ENCODE measurements around the gene GPATCH2. TPM values are rescaled to one million over a fixed set of nuclear protein-coding genes. Genes with fewer than 3 reads are reported as not detected.

GPATCH2 gene
- total RNA-seq, 2 experiments from 2014 or later = 6.0 to 6.6 TPM

- POLR2A ChIA-PET = no interaction called here
- peaks cover 4% of the 10 kb centered on the region for H3K9me3 Mint-ChIP-seq
- CTCF ChIA-PET = interaction anchor here (0.9 to 1.5 kb wide), 6 partner anchors 13 to 233 kb away, joined by 3 to 5 read pairs (median 3); partner anchors contain the start of gene GPATCH2
- no peak overlapping the region for H3K4me3 Mint-ChIP-seq
- intact Hi-C loops (cut with micrococcal nuclease) = no loop called here
- H3K27ac Mint-ChIP-seq = no peak overlapping the region
- TF ChIP-seq, protein P1, sequence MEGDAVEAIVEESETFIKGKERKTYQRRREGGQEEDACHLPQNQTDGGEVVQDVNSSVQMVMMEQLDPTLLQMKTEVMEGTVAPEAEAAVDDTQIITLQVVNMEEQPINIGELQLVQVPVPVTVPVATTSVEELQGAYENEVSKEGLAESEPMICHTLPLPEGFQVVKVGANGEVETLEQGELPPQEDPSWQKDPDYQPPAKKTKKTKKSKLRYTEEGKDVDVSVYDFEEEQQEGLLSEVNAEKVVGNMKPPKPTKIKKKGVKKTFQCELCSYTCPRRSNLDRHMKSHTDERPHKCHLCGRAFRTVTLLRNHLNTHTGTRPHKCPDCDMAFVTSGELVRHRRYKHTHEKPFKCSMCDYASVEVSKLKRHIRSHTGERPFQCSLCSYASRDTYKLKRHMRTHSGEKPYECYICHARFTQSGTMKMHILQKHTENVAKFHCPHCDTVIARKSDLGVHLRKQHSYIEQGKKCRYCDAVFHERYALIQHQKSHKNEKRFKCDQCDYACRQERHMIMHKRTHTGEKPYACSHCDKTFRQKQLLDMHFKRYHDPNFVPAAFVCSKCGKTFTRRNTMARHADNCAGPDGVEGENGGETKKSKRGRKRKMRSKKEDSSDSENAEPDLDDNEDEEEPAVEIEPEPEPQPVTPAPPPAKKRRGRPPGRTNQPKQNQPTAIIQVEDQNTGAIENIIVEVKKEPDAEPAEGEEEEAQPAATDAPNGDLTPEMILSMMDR (IDR thresholded peaks at IDR 0.05) = no peak
- H3K27me3 Mint-ChIP-seq = peaks cover 2% of the 10 kb centered on the region
- no peaks in the 10 kb centered on the region for H3K36me3 Mint-ChIP-seq (ENCODE audit: low read depth)
- DNase-seq = no peak
- no peaks in the 10 kb centered on the region for H3K4me1 Mint-ChIP-seq (ENCODE audit: low read depth)
- ATAC-seq = no peak
These were observed 30.5 kb upstream of the GPATCH2 start for GRCh38 chr1:217661407-217661806.

- intact Hi-C loops (cut with micrococcal nuclease) = no loop called here
- DNase-seq = peak; percentile 6
- ATAC-seq = no peak
- ChIA-PET POLR2A (no interaction called here), CTCF (interaction anchor here (0.9 to 1.5 kb wide), 7 partner anchors 12 to 232 kb away, joined by 3 to 5 read pairs (median 3); partner anchors contain the start of gene GPATCH2)
- H3K36me3 Mint-ChIP-seq (ENCODE audit: low read depth) = no peaks in the 10 kb centered on the region
- H3K27me3 Mint-ChIP-seq = peaks cover 2% of the 10 kb centered on the region
- TF ChIP-seq, protein P1 (IDR thresholded peaks at IDR 0.05) = peak; percentile 17
- H3K4me3 Mint-ChIP-seq = no peak overlapping the region
- peaks cover 4% of the 10 kb centered on the region for H3K9me3 Mint-ChIP-seq
- H3K27ac Mint-ChIP-seq = no peak overlapping the region
- H3K4me1 Mint-ChIP-seq (ENCODE audit: low read depth) = no peaks in the 10 kb centered on the region
These were observed 29.6 kb upstream of the GPATCH2 start for GRCh38 chr1:217660353-217661062.

- Mint-ChIP-seq H3K9me3 (no peaks in the 10 kb centered on the region), H3K27me3 (no peaks in the 10 kb centered on the region), H3K4me1 (ENCODE audit: low read depth) (no peaks in the 10 kb centered on the region), H3K36me3 (ENCODE audit: low read depth) (no peaks in the 10 kb centered on the region), H3K27ac (no peak overlapping the region), H3K4me3 (no peak overlapping the region)
- intact Hi-C loops (cut with micrococcal nuclease) = no loop called here
- TF ChIP-seq, protein P1 (IDR thresholded peaks at IDR 0.05) = no peak
- POLR2A ChIA-PET = no interaction called here
- DNase-seq = no peak
- ATAC-seq = no peak
- CTCF ChIA-PET = interaction anchor here (0.6 kb wide), 1 partner anchor 92 kb away, joined by 3 read pairs; no protein-coding TSS in a partner anchor
These were observed 19.8 kb upstream of the GPATCH2 start for GRCh38 chr1:217650674-217651073.

- no peaks in the 10 kb centered on the region for H3K4me1 Mint-ChIP-seq (ENCODE audit: low read depth)
- intact Hi-C loops (cut with micrococcal nuclease) = no loop called here
- H3K27ac Mint-ChIP-seq = no peak overlapping the region
- POLR2A ChIA-PET = no interaction called here
- no peaks in the 10 kb centered on the region for H3K36me3 Mint-ChIP-seq (ENCODE audit: low read depth)
- peaks cover 4% of the 10 kb centered on the region for H3K27me3 Mint-ChIP-seq
- no peaks in the 10 kb centered on the region for H3K9me3 Mint-ChIP-seq
- CTCF ChIA-PET = no interaction called here
- ATAC-seq = no peak
- TF ChIP-seq, protein P1 (IDR thresholded peaks at IDR 0.05) = no peak
- H3K4me3 Mint-ChIP-seq = no peak overlapping the region
- no peak for DNase-seq
These were observed 16.9 kb upstream of the GPATCH2 start for GRCh38 chr1:217647791-217648190.

DNA sequence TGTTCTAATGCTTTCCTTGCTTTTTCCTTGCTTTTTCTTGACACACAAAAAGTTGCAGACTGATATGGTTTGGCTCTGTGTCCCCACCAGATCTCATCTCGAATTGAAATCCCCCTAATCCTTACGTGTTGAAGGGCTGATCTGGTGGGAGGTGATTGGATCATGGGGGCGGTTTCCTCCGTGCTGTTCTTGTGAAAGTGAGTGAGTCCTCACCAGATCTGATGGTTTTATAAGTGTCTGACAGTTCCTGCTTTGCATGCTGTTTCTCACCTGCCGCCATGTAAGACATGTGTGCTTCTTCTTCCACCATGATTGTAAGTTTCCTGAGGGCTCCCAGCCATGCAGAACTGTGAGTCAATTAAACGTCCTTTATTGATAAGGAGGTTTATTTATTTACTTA is 11.6 kb upstream of the GPATCH2 start:
- POLR2A ChIA-PET = no interaction called here
- ATAC-seq (no peak), DNase-seq (no peak)
- TF ChIP-seq, protein P1 (IDR thresholded peaks at IDR 0.05) = no peak
- Mint-ChIP-seq H3K27me3 (peaks cover 18% of the 10 kb centered on the region), H3K4me1 (ENCODE audit: low read depth) (no peaks in the 10 kb centered on the region), H3K4me3 (no peak overlapping the region), H3K9me3 (no peaks in the 10 kb centered on the region), H3K36me3 (ENCODE audit: low read depth) (no peaks in the 10 kb centered on the region), H3K27ac (no peak overlapping the region)
- CTCF ChIA-PET = no interaction called here
- intact Hi-C loops (cut with micrococcal nuclease) = no loop called here
